T-helper 2 cell treated with Interferon-gamma antibody and Interleukin-4, amounts not matched to agents 5 μg/mL and 100 μg/mL, for 36 hours (primary cell): Measurements from ENCODE around the gene FBXW4.
A peak's percentile ranks its signal among the peaks of the same experiment; 100 is the strongest.

Experiments used
- DNase-seq: peaks from one replicate; pipeline ENCODE4 v3.0.0; 2021; ENCODE audit warnings: low spot score
- H3K27ac Mint-ChIP-seq: one replicate; pipeline ENCODE4 v1.8.0; 2021; ENCODE audit warnings: mild to moderate bottlenecking, mixed read lengths
- H3K27me3 Mint-ChIP-seq: one replicate; pipeline ENCODE4 v1.8.0; 2021; ENCODE audit warnings: low read depth, mixed read lengths
- H3K36me3 Mint-ChIP-seq: one replicate; pipeline ENCODE4 v1.8.0; 2021; ENCODE audit warnings: low read depth, mixed read lengths
- H3K4me1 Mint-ChIP-seq: one replicate; pipeline ENCODE4 v1.8.0; 2021; ENCODE audit warnings: low read depth, mixed read lengths
- H3K4me3 Mint-ChIP-seq: one replicate; pipeline ENCODE4 v1.8.0; 2022; ENCODE audit warnings: mild to moderate bottlenecking, moderate library complexity, mixed read lengths
- H3K9me3 Mint-ChIP-seq: one replicate; pipeline ENCODE4 v1.8.0; 2021; ENCODE audit warnings: mixed read lengths

Gene FBXW4

GRCh38 chr10:101686133-101686925 is 8.6 kb downstream of the FBXW4 start:
- no peaks in the 10 kb centered on the region for H3K27me3 Mint-ChIP-seq
- no peak overlapping the region for H3K4me3 Mint-ChIP-seq
- no peaks in the 10 kb centered on the region for H3K9me3 Mint-ChIP-seq
- no peak overlapping the region for H3K27ac Mint-ChIP-seq
- no peak for DNase-seq
- H3K4me1 Mint-ChIP-seq = peaks cover 21% of the 10 kb centered on the region
- peaks cover 26% of the 10 kb centered on the region for H3K36me3 Mint-ChIP-seq

GRCh38 chr10:101684782-101685181 is 10.2 kb downstream of the FBXW4 start:
- peaks cover 18% of the 10 kb centered on the region for H3K4me1 Mint-ChIP-seq
- no peak overlapping the region for H3K27ac Mint-ChIP-seq

GRCh38 chr10:101683276-101683675 is 11.7 kb downstream of the FBXW4 start:
- Mint-ChIP-seq H3K27ac (peak overlapping the region; percentile 4), H3K9me3 (no peaks in the 10 kb centered on the region)

More at GRCh38 chr10:101684782-101685181, 10.2 kb downstream of the FBXW4 start:
- no peaks in the 10 kb centered on the region for H3K9me3 Mint-ChIP-seq
- H3K36me3 Mint-ChIP-seq = peaks cover 19% of the 10 kb centered on the region
- H3K27me3 Mint-ChIP-seq = no peaks in the 10 kb centered on the region
- no peak overlapping the region for H3K4me3 Mint-ChIP-seq
- no peak for DNase-seq

GRCh38 chr10:101682172-101682825 is 12.7 kb downstream of the FBXW4 start:
- peaks cover 15% of the 10 kb centered on the region for H3K4me1 Mint-ChIP-seq
- H3K4me3 Mint-ChIP-seq = no peak overlapping the region
- DNase-seq = no peak
- H3K27ac Mint-ChIP-seq = no peak overlapping the region
- H3K36me3 Mint-ChIP-seq = peaks cover 13% of the 10 kb centered on the region
- H3K9me3 Mint-ChIP-seq = no peaks in the 10 kb centered on the region
- H3K27me3 Mint-ChIP-seq = no peaks in the 10 kb centered on the region

More at GRCh38 chr10:101683276-101683675, 11.7 kb downstream of the FBXW4 start:
- Mint-ChIP-seq H3K36me3 (peaks cover 17% of the 10 kb centered on the region), H3K4me1 (peaks cover 18% of the 10 kb centered on the region), H3K27me3 (no peaks in the 10 kb centered on the region), H3K4me3 (no peak overlapping the region)
- DNase-seq = no peak

- Mint-ChIP-seq H3K4me3 (no peak overlapping the region), H3K9me3 (no peaks in the 10 kb centered on the region), H3K4me1 (peaks cover 2% of the 10 kb centered on the region), H3K27me3 (no peaks in the 10 kb centered on the region), H3K36me3 (peaks cover 45% of the 10 kb centered on the region), H3K27ac (no peak overlapping the region)
- no peak for DNase-seq
Measured at GRCh38 chr10:101676565-101676964, 18.4 kb downstream of the FBXW4 start.

- H3K4me1 Mint-ChIP-seq = peaks cover 7% of the 10 kb centered on the region
- no peaks in the 10 kb centered on the region for H3K9me3 Mint-ChIP-seq
- H3K27ac Mint-ChIP-seq = no peak overlapping the region
- H3K36me3 Mint-ChIP-seq = peaks cover 56% of the 10 kb centered on the region
- H3K4me3 Mint-ChIP-seq = no peak overlapping the region
- no peak for DNase-seq
- no peaks in the 10 kb centered on the region for H3K27me3 Mint-ChIP-seq
Measured at GRCh38 chr10:101675115-101675514, 19.9 kb downstream of the FBXW4 start.

GRCh38 chr10:101672536-101672935 is 22.4 kb downstream of the FBXW4 start:
- H3K27ac Mint-ChIP-seq = no peak overlapping the region
- H3K9me3 Mint-ChIP-seq = no peaks in the 10 kb centered on the region
- peaks cover 63% of the 10 kb centered on the region for H3K36me3 Mint-ChIP-seq
- H3K4me3 Mint-ChIP-seq = no peak overlapping the region
- DNase-seq = no peak
- H3K27me3 Mint-ChIP-seq = no peaks in the 10 kb centered on the region
- H3K4me1 Mint-ChIP-seq = peaks cover 5% of the 10 kb centered on the region

- Mint-ChIP-seq H3K36me3 (peaks cover 55% of the 10 kb centered on the region), H3K27me3 (no peaks in the 10 kb centered on the region), H3K27ac (peak overlapping the region; percentile 6), H3K9me3 (no peaks in the 10 kb centered on the region), H3K4me3 (no peak overlapping the region), H3K4me1 (peaks cover 5% of the 10 kb centered on the region)
- no peak for DNase-seq
Measured at GRCh38 chr10:101671453-101671852, 23.5 kb downstream of the FBXW4 start.

GRCh38 chr10:101670635-101671034 is 24.3 kb downstream of the FBXW4 start:
- no peak for DNase-seq
- Mint-ChIP-seq H3K36me3 (peaks cover 54% of the 10 kb centered on the region), H3K27ac (no peak overlapping the region), H3K4me3 (no peak overlapping the region), H3K27me3 (no peaks in the 10 kb centered on the region), H3K9me3 (no peaks in the 10 kb centered on the region), H3K4me1 (peaks cover 5% of the 10 kb centered on the region)

- DNase-seq = no peak
- Mint-ChIP-seq H3K27ac (no peak overlapping the region), H3K4me1 (peaks cover 5% of the 10 kb centered on the region), H3K9me3 (no peaks in the 10 kb centered on the region), H3K4me3 (no peak overlapping the region), H3K27me3 (no peaks in the 10 kb centered on the region), H3K36me3 (peaks cover 42% of the 10 kb centered on the region)
Measured at GRCh38 chr10:101669181-101669580, 25.8 kb downstream of the FBXW4 start.

- Mint-ChIP-seq H3K27ac (no peak overlapping the region), H3K4me3 (no peak overlapping the region), H3K27me3 (no peaks in the 10 kb centered on the region), H3K36me3 (peaks cover 45% of the 10 kb centered on the region), H3K4me1 (peaks cover 5% of the 10 kb centered on the region), H3K9me3 (no peaks in the 10 kb centered on the region)
- no peak for DNase-seq
Measured at GRCh38 chr10:101668566-101668965, 26.4 kb downstream of the FBXW4 start.

- H3K36me3 Mint-ChIP-seq = peaks cover 35% of the 10 kb centered on the region
- H3K4me1 Mint-ChIP-seq = peaks cover 2% of the 10 kb centered on the region
- DNase-seq = no peak
- H3K9me3 Mint-ChIP-seq = no peaks in the 10 kb centered on the region
- no peak overlapping the region for H3K4me3 Mint-ChIP-seq
- H3K27me3 Mint-ChIP-seq = no peaks in the 10 kb centered on the region
- no peak overlapping the region for H3K27ac Mint-ChIP-seq
Measured at GRCh38 chr10:101666083-101666482, 28.9 kb downstream of the FBXW4 start.

GRCh38 chr10:101663097-101663496 is 31.9 kb downstream of the FBXW4 start:
- no peak overlapping the region for H3K27ac Mint-ChIP-seq
- no peaks in the 10 kb centered on the region for H3K9me3 Mint-ChIP-seq
- DNase-seq = no peak
- no peaks in the 10 kb centered on the region for H3K27me3 Mint-ChIP-seq
- H3K36me3 Mint-ChIP-seq = peaks cover 24% of the 10 kb centered on the region
- no peak overlapping the region for H3K4me3 Mint-ChIP-seq
- no peaks in the 10 kb centered on the region for H3K4me1 Mint-ChIP-seq

- DNase-seq = no peak
- H3K9me3 Mint-ChIP-seq = no peaks in the 10 kb centered on the region
- peaks cover 32% of the 10 kb centered on the region for H3K36me3 Mint-ChIP-seq
- no peak overlapping the region for H3K27ac Mint-ChIP-seq
- no peaks in the 10 kb centered on the region for H3K27me3 Mint-ChIP-seq
- H3K4me1 Mint-ChIP-seq = no peaks in the 10 kb centered on the region
- H3K4me3 Mint-ChIP-seq = no peak overlapping the region
Measured at GRCh38 chr10:101660256-101660655, 34.7 kb downstream of the FBXW4 start.
